NB4 (cell line): ENCODE results near the gene GPR84.

Source experiments
- DNase-seq: peaks from one replicate; pipeline ENCODE4 v3.0.0; 2010; ENCODE audit warnings: low read depth
- H3K4me3 ChIP-seq: one replicate; pipeline ENCODE4 v1.5.1; 2011; ENCODE audit warnings: mild to moderate bottlenecking, low read depth, low read length, moderate library complexity
- CTCF ChIP-seq: IDR thresholded peaks from one replicate; pipeline ENCODE4 v1.5.1; 2012; ENCODE audit warnings: low read depth, low read length
- MYC ChIP-seq: IDR thresholded peaks from 2 replicates; pipeline ENCODE4 v1.6.1; 2011; ENCODE audit warnings: low read depth, low read length
- POLR2A ChIP-seq: IDR thresholded peaks from 2 replicates; pipeline ENCODE4 v1.6.1; 2011; ENCODE audit warnings: mild to moderate bottlenecking; ENCODE audit not compliant: insufficient read length; ENCODE audit errors: extremely low read depth
- TF ChIP-seq, protein P1 (sequence below): IDR thresholded peaks from 2 replicates; pipeline ENCODE4 v1.6.1; 2011; ENCODE audit warnings: low read depth, low read length

Gene GPR84

GRCh38 chr12:54379398-54380201 is 15.3 kb upstream of the GPR84 start:
- no peak overlapping the region for H3K4me3 ChIP-seq
- TF ChIP-seq, protein P1, sequence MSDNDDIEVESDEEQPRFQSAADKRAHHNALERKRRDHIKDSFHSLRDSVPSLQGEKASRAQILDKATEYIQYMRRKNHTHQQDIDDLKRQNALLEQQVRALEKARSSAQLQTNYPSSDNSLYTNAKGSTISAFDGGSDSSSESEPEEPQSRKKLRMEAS, result 0 out of 2 replicates have a peak, but pooled peaks have one; percentile 53
- no peak for TF ChIP-seq POLR2A
- 0 out of 2 replicates have a peak, but pooled peaks have one; percentile 36 for TF ChIP-seq MYC
- TF ChIP-seq CTCF, result peak; percentile 100
- peak; percentile 89 for DNase-seq

DNA sequence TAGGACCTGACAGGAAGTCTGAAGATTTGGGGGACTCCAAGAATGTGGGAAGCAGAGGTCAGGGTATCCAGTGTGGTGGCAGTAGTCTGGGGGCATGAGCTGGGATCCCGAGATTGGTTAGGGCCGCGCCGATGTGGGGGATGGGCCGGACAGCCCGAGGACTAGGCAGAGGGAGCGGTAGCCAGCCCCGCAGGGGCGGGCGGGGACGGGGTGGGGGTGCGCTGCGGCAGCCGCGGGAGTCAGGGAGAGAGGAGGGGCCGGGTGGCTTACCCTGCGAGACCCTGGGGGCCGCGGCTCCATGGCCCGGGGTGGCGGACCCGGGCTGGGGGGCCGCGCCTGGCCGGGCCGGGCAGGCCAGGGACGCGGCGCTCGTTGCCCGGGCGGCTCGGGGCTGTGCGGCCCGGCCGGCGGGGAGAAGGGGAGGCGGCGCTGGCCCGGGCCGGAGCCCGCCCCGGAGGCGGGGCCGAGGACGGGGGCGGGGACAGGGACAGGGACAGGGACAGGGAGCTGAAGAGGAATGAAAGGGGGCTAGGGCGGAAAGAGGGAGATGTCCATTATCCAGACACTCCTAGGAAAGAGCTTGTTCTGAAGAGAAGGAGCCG is 14.6 kb upstream of the GPR84 start:
- no peak overlapping the region for H3K4me3 ChIP-seq
- DNase-seq, result no peak
- TF ChIP-seq CTCF (no peak), MYC (no peak), POLR2A (no peak)
- TF ChIP-seq, protein P1, result no peak

DNA sequence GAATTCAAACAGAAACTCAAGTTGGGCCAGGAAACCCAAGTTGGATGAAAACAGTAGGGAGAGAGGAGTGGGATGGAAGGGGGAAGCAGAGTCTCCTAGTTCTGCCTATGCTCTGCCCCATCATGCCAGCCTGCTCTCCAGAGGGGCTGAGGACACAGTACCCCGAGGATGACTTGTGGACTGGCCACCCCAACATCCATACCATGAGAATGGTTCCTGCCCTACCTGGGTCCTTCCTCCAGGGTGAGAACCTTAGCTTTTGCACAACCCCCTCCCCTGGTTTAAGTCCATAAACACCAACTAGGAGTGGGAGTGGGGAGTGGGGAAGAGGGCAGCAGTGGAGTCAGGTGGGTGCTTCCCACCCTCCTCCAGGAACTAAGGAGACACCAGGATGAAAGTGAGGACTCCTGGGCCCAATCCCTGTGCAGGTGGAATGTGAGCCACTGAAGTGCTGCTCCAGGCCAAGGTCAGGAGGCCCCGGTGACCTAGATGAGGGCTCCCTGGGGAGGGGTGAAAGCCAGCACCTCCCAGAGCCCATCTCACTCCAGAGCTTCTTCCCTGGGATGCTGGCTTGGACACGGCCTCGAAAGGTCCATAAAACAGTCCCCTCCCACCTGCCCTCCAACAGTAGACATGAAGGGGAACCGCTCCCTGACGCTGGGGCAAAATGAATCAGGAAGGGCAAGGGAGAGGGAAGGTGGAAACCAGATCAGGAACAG is 13.7 kb upstream of the GPR84 start:
- TF ChIP-seq POLR2A, result no peak
- TF ChIP-seq, protein P1, result no peak
- no peak for TF ChIP-seq CTCF
- TF ChIP-seq MYC, result no peak
- no peak for DNase-seq
- no peak overlapping the region for H3K4me3 ChIP-seq

GRCh38 chr12:54377007-54377406 is 12.7 kb upstream of the GPR84 start:
- DNase-seq, result no peak
- H3K4me3 ChIP-seq, result no peak overlapping the region
- TF ChIP-seq CTCF, result no peak
- TF ChIP-seq, protein P1, result no peak
- TF ChIP-seq MYC, result no peak
- TF ChIP-seq POLR2A, result no peak

DNA sequence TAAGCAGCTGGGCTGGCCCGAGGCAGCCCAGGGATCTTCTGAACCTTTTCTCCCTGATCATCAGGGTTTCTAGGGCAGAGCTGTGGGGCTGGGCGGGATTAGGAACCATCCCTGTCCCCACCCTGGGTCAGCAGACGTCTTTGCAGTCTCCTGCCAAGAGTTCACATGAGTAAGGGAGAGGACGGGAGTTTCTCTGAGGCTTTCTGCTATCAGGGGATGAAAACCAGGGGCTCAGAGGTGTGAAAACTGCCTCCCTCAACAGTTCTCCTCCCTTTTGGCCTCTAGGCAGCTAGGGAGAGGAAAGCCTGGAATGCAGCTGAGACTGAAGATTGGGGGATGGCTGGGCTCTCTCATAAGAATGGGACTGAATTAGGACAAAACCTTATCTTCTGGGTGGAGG is 12.3 kb upstream of the GPR84 start:
- TF ChIP-seq, protein P1, result no peak
- TF ChIP-seq CTCF, result no peak
- no peak for DNase-seq
- no peak overlapping the region for H3K4me3 ChIP-seq
